ENCODE data around the gene HLA-DQB1.

GRCh38 chr6:32679492-32679891 is 13.0 kb upstream of the HLA-DQB1 start:
- TF ChIP-seq POLR2A (IDR thresholded peaks at IDR 0.05) (no peak), CTCF (IDR thresholded peaks at IDR 0.05) (no peak)

Measured in right lobe of liver (tissue), 4 donors.